GM19043 (cell line): ENCODE results near the gene TP53I11.
A peak's percentile ranks its signal among the peaks of the same experiment; 100 is the strongest.

Experiments
- ATAC-seq: cut with Tn5 transposase; IDR thresholded peaks from one replicate; pipeline ENCODE4 v1.9.1; 2021; ENCODE audit warnings: low read depth; ENCODE audit not compliant: unreplicated experiment

TP53I11 gene

DNA sequence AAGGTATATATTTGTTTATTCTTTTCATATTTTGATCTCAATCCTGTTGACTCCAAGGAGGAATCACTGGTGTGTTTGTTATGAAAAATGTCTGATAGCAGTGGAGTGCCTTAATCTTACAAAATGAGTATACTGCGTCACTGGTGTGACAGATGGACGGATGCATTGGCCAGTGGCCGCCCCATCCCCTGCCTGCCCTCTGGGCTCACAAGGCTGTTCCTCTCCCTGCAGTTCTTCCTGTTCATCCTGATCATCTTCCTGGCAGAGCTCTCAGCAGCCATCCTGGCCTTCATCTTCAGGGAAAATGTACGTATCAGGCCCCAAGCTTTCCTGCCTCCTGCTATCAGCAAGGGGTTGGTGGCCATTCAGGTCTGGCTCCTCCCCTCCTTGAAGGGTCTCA lies 32.9 kb downstream of the TP53I11 start:
- no peak for ATAC-seq

DNA sequence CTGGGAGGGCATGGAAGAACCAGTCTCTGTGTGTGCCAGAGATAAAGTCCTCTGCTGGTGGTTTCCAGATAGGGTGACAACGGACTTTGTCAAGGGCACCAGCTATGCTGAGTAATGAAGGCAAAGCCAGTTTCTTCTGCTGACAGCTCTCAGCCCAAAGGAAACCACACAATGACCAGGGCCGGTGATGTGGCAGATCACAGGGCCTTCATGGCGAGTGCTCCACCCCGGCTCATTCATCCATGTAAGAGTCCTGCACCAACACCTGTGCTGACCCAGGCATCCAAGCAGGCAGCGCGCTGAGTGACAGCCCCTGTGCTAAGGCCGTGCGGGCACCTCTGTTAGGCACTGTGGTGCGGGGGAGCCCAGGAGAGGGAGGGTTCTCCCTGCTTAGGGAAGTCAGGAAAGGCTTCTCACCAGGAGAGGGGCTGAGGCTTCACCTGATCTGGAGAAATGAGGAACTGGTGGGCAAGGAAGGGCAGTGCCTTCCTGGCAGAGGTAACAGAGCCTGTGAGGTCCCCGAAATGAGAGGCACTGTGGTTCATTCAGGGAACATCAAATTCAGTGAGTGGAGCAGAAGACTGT lies 33.8 kb downstream of the TP53I11 start:
- ATAC-seq: no peak

GRCh38 chr11:44916331-44916730 lies 34.4 kb downstream of the TP53I11 start:
- ATAC-seq: no peak

GRCh38 chr11:44915621-44916020 lies 35.1 kb downstream of the TP53I11 start:
- ATAC-seq: no peak

GRCh38 chr11:44915004-44915403 lies 35.7 kb downstream of the TP53I11 start:
- no peak for ATAC-seq

- ATAC-seq: no peak
Measured at GRCh38 chr11:44914105-44914504, 36.6 kb downstream of the TP53I11 start.

GRCh38 chr11:44913502-44913901 lies 37.2 kb downstream of the TP53I11 start:
- ATAC-seq: no peak

DNA sequence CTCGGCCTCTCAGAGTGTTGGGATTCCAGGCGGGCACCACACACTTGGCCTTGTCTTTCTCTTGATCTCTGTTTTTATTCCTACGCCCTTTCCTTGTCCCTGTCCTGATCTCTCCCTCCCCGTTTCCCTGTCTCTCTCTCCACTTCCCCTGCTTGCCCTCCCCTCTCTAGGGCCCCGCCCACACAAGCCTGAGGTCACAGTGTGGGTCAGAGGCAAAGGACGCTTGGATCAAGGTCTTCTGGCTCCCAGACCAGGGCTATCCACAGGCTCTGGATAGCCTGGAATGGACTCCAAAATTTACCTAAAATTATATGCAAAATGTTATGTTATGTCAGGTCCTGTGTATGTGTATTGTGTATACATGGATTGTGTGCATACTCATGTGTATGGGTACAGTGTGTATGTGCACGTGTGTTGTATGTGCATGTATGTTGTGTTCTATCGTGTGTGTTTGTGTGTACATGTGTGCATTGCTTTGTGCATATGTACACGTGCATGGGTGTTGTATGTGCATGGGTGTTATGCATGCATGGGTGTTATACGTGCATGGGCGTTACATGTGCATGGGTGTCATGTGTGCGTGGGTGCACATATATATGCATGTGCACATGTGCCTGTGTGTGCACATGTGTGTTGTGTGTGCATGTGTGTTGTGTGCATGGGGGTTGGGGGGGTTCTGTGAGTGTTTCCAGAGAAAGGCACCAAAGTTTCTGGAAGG lies 38.3 kb downstream of the TP53I11 start:
- ATAC-seq: no peak

- peak; percentile 59 for ATAC-seq
Measured at GRCh38 chr11:44911029-44911814, 39.5 kb downstream of the TP53I11 start.

GRCh38 chr11:44910591-44910990 lies 40.1 kb downstream of the TP53I11 start:
- ATAC-seq: no peak

DNA sequence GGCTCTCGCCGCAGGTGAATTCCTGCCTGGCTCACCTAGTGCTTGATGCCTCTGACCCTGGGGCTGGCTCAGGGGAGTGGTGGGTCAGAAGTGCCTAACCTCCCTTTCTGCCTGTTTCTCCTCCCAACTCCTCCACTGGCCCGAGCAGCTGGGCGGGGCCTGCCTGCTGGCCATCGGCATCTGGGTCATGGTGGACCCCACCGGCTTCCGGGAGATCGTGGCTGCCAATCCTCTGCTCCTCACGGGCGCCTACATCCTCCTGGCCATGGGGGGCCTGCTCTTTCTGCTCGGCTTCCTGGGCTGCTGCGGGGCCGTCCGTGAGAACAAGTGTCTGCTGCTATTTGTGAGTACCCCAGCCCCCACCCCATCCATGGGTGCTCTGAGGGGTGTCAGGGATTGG lies 41.1 kb downstream of the TP53I11 start:
- no peak for ATAC-seq

DNA sequence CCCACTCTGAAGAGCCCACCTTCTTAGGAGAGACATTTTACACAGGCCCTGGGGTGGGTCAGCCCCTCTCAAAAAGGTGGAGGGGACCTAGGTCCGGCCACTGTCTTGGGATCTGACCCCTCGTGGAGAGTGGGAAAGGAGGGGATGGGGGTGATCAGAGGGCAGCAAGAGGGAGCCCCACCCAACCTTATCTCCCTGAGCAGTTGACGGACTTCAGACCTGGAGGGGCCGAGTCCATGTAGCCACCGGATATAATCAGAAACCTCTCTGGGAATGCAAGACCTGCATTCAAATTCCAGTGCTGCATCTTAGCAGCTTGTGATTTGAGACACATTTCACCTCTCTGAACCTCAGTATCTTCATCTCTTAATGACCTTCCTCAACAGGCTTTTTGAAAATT lies 44.0 kb downstream of the TP53I11 start:
- ATAC-seq: no peak

GRCh38 chr11:44905131-44905866 lies 45.4 kb downstream of the TP53I11 start:
- ATAC-seq: no peak

GRCh38 chr11:44904261-44905020 lies 46.2 kb downstream of the TP53I11 start:
- ATAC-seq: no peak

DNA sequence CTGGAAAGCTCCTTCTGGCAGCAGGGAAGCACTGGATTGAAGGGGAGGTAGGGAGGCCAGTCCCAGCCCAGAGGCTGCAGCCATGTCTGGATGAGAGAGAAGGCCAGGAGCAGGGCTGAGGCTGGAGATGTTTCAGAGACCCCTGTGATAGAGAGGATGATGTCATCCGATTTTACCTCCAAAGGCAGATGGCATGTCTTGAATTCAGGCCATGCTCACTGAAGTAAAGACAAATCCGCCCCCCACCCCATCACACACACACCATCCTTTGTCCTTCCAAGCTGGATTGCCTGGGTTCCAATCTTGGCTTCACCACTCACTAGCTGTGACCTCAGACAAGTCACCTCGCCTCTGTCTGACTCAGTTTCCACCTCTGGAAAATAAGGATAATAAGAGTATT lies 47.2 kb downstream of the TP53I11 start:
- ATAC-seq: no peak

DNA sequence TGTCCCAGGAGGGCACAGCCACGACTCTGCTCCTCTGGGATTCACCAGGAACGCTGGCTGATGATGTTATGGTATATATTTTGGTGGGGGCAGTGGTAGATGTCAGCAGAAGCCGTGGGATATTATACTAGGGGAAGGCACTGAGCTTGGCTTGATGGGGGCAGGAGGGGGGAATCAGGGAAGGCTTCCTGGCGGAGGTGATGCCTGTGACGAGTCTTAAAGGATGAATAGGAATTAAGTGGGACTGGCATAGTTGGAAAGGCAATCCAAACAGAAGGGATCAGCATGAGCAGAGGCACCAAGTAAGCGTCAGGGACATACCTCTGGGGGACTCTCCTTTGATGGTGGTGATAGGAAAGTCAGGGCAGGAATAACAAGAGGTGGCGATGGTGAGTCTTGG lies 47.6 kb downstream of the TP53I11 start:
- ATAC-seq: no peak

- no peak for ATAC-seq
Measured at GRCh38 chr11:44901786-44902185, 48.9 kb downstream of the TP53I11 start.

- no peak for ATAC-seq
Measured at GRCh38 chr11:44901120-44901633, 49.5 kb downstream of the TP53I11 start.

DNA sequence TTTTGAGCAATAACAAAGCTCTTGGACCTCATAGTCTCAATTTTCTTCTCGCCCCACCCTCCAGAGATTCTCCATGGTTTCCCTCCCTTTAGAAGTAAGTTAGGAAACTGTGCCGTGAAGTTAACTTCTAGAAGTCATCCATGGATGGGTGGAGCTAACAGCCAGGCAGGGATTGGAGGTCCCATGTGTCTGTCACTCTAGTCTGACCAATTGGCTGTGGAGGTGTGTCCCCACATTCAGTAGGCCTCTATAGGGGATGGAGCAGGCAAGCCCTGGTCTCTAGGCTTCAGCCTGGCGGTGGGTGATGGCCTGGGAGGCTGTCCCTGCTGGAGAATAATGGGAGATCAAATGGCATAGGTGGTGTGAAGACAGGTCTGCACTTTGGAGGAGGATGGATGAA lies 50.7 kb downstream of the TP53I11 start:
- no peak for ATAC-seq
